IMR-90 (cell line): Measurements from ENCODE around the gene PSMA6. TPM values are rescaled to one million over a fixed set of nuclear protein-coding genes. Genes with fewer than 3 reads are reported as not detected.

Source experiments
- ATAC-seq: fragments of 200-7000 bp; cut with Tn5 transposase; 2 replicates; pipeline ENCODE4 v1.9.1; 2020; ENCODE audit warnings: low read depth, mild to moderate bottlenecking, moderate library complexity
- BruUV-seq: library from RNA; stranded (reverse); fragments of 400-500 nt; replicated peaks from 2 replicates; lab custom pipeline; 2021; lab: Mats Ljungman, UMichigan
- CTCF ChIA-PET: fragments of 300-600 bp; formaldehyde crosslinking; extraction: SDS; loops from one replicate; lab custom pipeline; 2021; ENCODE audit warnings: antibody characterized with exemption; lab: Yijun Ruan, JAX
- POLR2A ChIA-PET: fragments of 300-600 bp; sonication (Branson Sonifier 250); formaldehyde crosslinking; loops from one replicate; lab custom pipeline; 2022; ENCODE audit warnings: antibody characterized with exemption; ENCODE audit not compliant: unreplicated experiment; lab: Charles Lee
- DNase-seq: peaks from one replicate; pipeline ENCODE4 v3.0.0; 2013
- H2AFZ ChIP-seq: replicated peaks from 2 replicates; pipeline ENCODE3; 2013; ENCODE audit warnings: low read length, mild to moderate bottlenecking; ENCODE audit not compliant: poor library complexity
- H2AK5ac ChIP-seq: 2 replicates; pipeline ENCODE4 v1.6.1; 2013; ENCODE audit warnings: low read depth, low read length, inconsistent platforms
- H2AK9ac ChIP-seq: replicated peaks from 2 replicates; pipeline ENCODE3; 2013; ENCODE audit warnings: mild to moderate bottlenecking, low read depth, low read length, moderate library complexity; ENCODE audit not compliant: poor library complexity
- H2BK120ac ChIP-seq: 2 replicates; pipeline ENCODE4 v1.6.1; 2013; ENCODE audit warnings: low read depth, low read length, inconsistent platforms
- H2BK15ac ChIP-seq: 3 replicates; pipeline ENCODE4 v1.6.1; 2013; ENCODE audit warnings: low read depth, low read length, inconsistent platforms
- H2BK20ac ChIP-seq: 2 replicates; pipeline ENCODE4 v1.6.1; 2013; ENCODE audit warnings: low read depth, mild to moderate bottlenecking, inconsistent platforms, low read length, moderate library complexity
- H2BK5ac ChIP-seq: 2 replicates; pipeline ENCODE4 v1.6.1; 2013; ENCODE audit warnings: mild to moderate bottlenecking, low read depth, low read length, inconsistent platforms; ENCODE audit not compliant: poor library complexity, severe bottlenecking
- H3K14ac ChIP-seq: replicated peaks from 2 replicates; pipeline ENCODE4 v1.6.1; 2013; ENCODE audit warnings: low read depth, low read length, inconsistent platforms
- H3K18ac ChIP-seq: 2 replicates; pipeline ENCODE4 v1.6.1; 2013; ENCODE audit warnings: low read depth, low read length, control low read depth
- H3K23ac ChIP-seq: 2 replicates; pipeline ENCODE4 v1.6.1; 2013; ENCODE audit warnings: low read depth, low read length, inconsistent platforms
- H3K27ac ChIP-seq: 2 replicates; pipeline ENCODE4 v1.5.1; 2013; ENCODE audit warnings: mild to moderate bottlenecking, control low read depth, low read length; ENCODE audit not compliant: insufficient read depth
- H3K27me3 ChIP-seq: 2 replicates; pipeline ENCODE4 v1.6.1; 2013; ENCODE audit warnings: low read length; ENCODE audit not compliant: control insufficient read depth, insufficient read depth
- H3K36me3 ChIP-seq: 2 replicates; pipeline ENCODE4 v1.6.1; 2013; ENCODE audit warnings: low read length, mixed read lengths; ENCODE audit not compliant: control insufficient read depth, insufficient read depth
- H3K4ac ChIP-seq: 2 replicates; pipeline ENCODE4 v1.6.1; 2013; ENCODE audit warnings: low read depth, low read length, inconsistent platforms
- H3K4me1 ChIP-seq: 2 replicates; pipeline ENCODE4 v1.6.1; 2013; ENCODE audit warnings: low read length, mixed read lengths; ENCODE audit not compliant: control insufficient read depth, insufficient read depth
- H3K4me2 ChIP-seq: 2 replicates; pipeline ENCODE4 v1.6.1; 2013; ENCODE audit warnings: low read depth, mild to moderate bottlenecking, control low read depth, low read length, moderate library complexity
- H3K4me3 ChIP-seq: 2 replicates; pipeline ENCODE4 v1.5.1; 2013; ENCODE audit warnings: low read depth, mild to moderate bottlenecking, control low read depth, low read length, moderate library complexity; ENCODE audit not compliant: insufficient read depth
- H3K56ac ChIP-seq: 2 replicates; pipeline ENCODE4 v1.6.1; 2013; ENCODE audit warnings: low read length, inconsistent platforms; ENCODE audit not compliant: insufficient read depth; ENCODE audit errors: extremely low read depth
- H3K79me1 ChIP-seq, 2 experiments: 2 replicates each; pipeline ENCODE4 v1.6.1; 2013; ENCODE audit warnings: low read length in 2 of 2, inconsistent platforms in 1 of 2, low read depth in 1 of 2
- H3K9ac ChIP-seq: 2 replicates; pipeline ENCODE4 v1.6.1; 2013; ENCODE audit warnings: low read depth, low read length, control low read depth
- H3K9me1 ChIP-seq: 2 replicates; pipeline ENCODE4 v1.6.1; 2013; ENCODE audit warnings: low read length, inconsistent platforms; ENCODE audit not compliant: insufficient read depth
- H3K9me3 ChIP-seq: 2 replicates; pipeline ENCODE4 v1.6.1; 2013; ENCODE audit warnings: low read length; ENCODE audit not compliant: control insufficient read depth, insufficient read depth
- H4K20me1 ChIP-seq: 2 replicates; pipeline ENCODE4 v1.6.1; 2013; ENCODE audit warnings: low read length, inconsistent platforms; ENCODE audit not compliant: insufficient read depth
- H4K5ac ChIP-seq: 2 replicates; pipeline ENCODE4 v1.6.1; 2013; ENCODE audit warnings: mild to moderate bottlenecking, low read depth, low read length, control low read depth
- H4K8ac ChIP-seq, 2 experiments: 2 replicates each; pipeline ENCODE4 v1.6.1; 2013; ENCODE audit warnings: low read depth in 2 of 2, low read length in 2 of 2, control low read depth in 1 of 2, inconsistent platforms in 1 of 2
- H4K91ac ChIP-seq: 2 replicates; pipeline ENCODE4 v1.6.1; 2013; ENCODE audit warnings: low read depth, low read length, inconsistent platforms; ENCODE audit not compliant: insufficient read depth
- CHD1 ChIP-seq: IDR thresholded peaks from 2 replicates; pipeline ENCODE4 v1.6.1; 2012; ENCODE audit warnings: low read depth, low read length, improper control_type of control experiment
- MAZ ChIP-seq: IDR thresholded peaks from 2 replicates; pipeline ENCODE4 v1.6.1; 2012; ENCODE audit warnings: low read depth, mild to moderate bottlenecking, low read length, improper control_type of control experiment, moderate library complexity, borderline replicate concordance
- MXI1 ChIP-seq: IDR thresholded peaks from 2 replicates; pipeline ENCODE4 v1.6.1; 2012; ENCODE audit warnings: low read depth, mild to moderate bottlenecking, low read length, moderate library complexity, borderline replicate concordance
- RCOR1 ChIP-seq: IDR thresholded peaks from 2 replicates; pipeline ENCODE4 v1.6.1; 2012; ENCODE audit warnings: mild to moderate bottlenecking, low read length, improper control_type of control experiment; ENCODE audit not compliant: insufficient replicate concordance
- RFX5 ChIP-seq: IDR thresholded peaks from 2 replicates; pipeline ENCODE4 v1.8.0; 2012; ENCODE audit warnings: low read depth, mild to moderate bottlenecking, low read length, moderate library complexity
- SMC3 ChIP-seq: fragments of 150-350 bp; IDR thresholded peaks from 2 replicates; pipeline ENCODE4 v1.6.1; 2016; ENCODE audit warnings: low read depth, mild to moderate bottlenecking, antibody characterized with exemption, low read length, moderate library complexity
- WGBS, 2 experiments: methylation state at CpG; one replicate each; pipeline versions ENCODE4 v1.1.5 to v1.1.7; 2013; ENCODE audit warnings: missing lambda C conversion rate in 2 of 2; ENCODE audit not compliant: insufficient read length in 1 of 2; ENCODE audit errors: extremely low coverage in 2 of 2; 5-methylcytosine and 5-hydroxymethylcytosine counted together
- dilution Hi-C: fragments of 300-500 bp; cut with HindIII; formaldehyde crosslinking; loops from one replicate; pipeline ENCODE4 v1.14.3; 2018; ENCODE audit warnings: low sequenced_read_pairs; ENCODE audit not compliant: unreplicated experiment
- in situ Hi-C: fragments of 300-500 bp; cut with MboI; formaldehyde crosslinking; loops from 3 replicates; pipeline ENCODE4 v1.14.3; 2019; ENCODE audit warnings: low sequenced_read_pairs, inconsistent platforms, mixed read lengths
- intact Hi-C: fragments of 100-400 bp; cut with micrococcal nuclease; formaldehyde crosslinking; loops from 2 replicates; pipeline ENCODE4 v1.10.0; 2022
- polyA plus RNA-seq, 3 experiments: library from polyadenylated mRNA; depleted of rRNA; stranded (reverse); fragments of >200 nt; gene quantifications; 2 replicates each; pipeline ENCODE4 v1.2.3, GENCODE V29; 2012; ENCODE audit warnings: low replicate concordance in 1 of 3
- total RNA-seq: library from RNA; depleted of rRNA; stranded (reverse); fragments of >200 nt; gene quantifications from 2 replicates; pipeline ENCODE4 v1.2.3, GENCODE V29; 2012
- TF ChIP-seq, protein P1 (sequence below): conservative IDR thresholded peaks from 2 replicates; pipeline ENCODE4 v1.5.1; 2012; ENCODE audit warnings: mild to moderate bottlenecking, low read depth, low read length, improper control_type of control experiment
- TF ChIP-seq, protein P2 (sequence below): fragments of 150-350 bp; IDR thresholded peaks from 2 replicates; pipeline ENCODE4 v1.6.1; 2017; ENCODE audit warnings: mild to moderate bottlenecking, antibody characterized with exemption, low read length, low read depth

PSMA6 gene
- total and polyA plus RNA-seq, 2 of the 4 experiments (the other 2 are of a cell fraction) = 184 to 530 TPM

DNA sequence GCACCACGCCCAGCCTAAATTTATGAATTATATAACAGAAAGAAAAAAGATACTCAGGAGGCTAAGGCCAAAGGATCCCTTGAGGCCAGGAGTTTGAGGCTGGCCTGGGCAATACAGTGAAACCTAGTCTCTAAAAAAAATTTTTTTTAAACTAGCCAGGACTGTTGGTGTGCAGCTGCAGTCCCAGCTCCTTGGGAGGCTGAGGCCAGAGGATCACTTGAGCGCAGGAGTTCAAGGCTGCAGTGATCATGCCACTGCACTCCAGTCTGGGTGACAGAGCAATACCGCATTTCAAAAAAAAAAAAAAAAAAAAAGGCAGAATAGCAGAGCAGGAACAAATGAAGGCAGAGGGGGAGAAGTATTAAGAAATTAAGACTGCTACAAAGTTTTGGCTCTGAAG is 2.6 kb upstream of the PSMA6 start:
- CTCF ChIA-PET = no interaction called here
- no CpG with 5 or more reads among the region's 3 CpGs for WGBS, 2 experiments

More for the DNA sequence above, 2.6 kb upstream of the PSMA6 start:
- Histone ChIP-seq H4K91ac (no peak overlapping the region), H3K9me1 (0 out of 2 replicates have a peak, but pooled peaks cover 6% of the 10 kb centered on the region), H3K18ac (no peak overlapping the region), H3K9me3 (no peaks in the 10 kb centered on the region), H4K8ac (no peak overlapping the region), H3K4me1 (no peaks in the 10 kb centered on the region), H3K23ac (no peak overlapping the region), H3K27me3 (no peaks in the 10 kb centered on the region), H2BK5ac (no peak overlapping the region), H2BK120ac (no peak overlapping the region), H3K36me3 (no peaks in the 10 kb centered on the region), H4K20me1 (peaks cover 6% of the 10 kb centered on the region; the same call in 1 of the 2 replicates), H4K5ac (no peak overlapping the region), H3K4ac (no peak overlapping the region), H3K27ac (no peak overlapping the region), H2AK5ac (no peak overlapping the region), H3K56ac (no peak overlapping the region), H3K14ac (no peak overlapping the region), H2BK20ac (no peak overlapping the region), H3K4me2 (no peak overlapping the region), H3K4me3 (no peak overlapping the region), H2AFZ (no peak overlapping the region), H2BK15ac (no peak overlapping the region), H2AK9ac (no peak overlapping the region), H3K79me1 (peaks cover 0 to 9% of the 10 kb centered on the region in 2 experiments; a peak in 1 of 4 replicates), H3K9ac (no peak overlapping the region)
- no peak for TF ChIP-seq RFX5
- TF ChIP-seq MXI1 = no peak
- no peak for TF ChIP-seq RCOR1
- TF ChIP-seq, protein P1, sequence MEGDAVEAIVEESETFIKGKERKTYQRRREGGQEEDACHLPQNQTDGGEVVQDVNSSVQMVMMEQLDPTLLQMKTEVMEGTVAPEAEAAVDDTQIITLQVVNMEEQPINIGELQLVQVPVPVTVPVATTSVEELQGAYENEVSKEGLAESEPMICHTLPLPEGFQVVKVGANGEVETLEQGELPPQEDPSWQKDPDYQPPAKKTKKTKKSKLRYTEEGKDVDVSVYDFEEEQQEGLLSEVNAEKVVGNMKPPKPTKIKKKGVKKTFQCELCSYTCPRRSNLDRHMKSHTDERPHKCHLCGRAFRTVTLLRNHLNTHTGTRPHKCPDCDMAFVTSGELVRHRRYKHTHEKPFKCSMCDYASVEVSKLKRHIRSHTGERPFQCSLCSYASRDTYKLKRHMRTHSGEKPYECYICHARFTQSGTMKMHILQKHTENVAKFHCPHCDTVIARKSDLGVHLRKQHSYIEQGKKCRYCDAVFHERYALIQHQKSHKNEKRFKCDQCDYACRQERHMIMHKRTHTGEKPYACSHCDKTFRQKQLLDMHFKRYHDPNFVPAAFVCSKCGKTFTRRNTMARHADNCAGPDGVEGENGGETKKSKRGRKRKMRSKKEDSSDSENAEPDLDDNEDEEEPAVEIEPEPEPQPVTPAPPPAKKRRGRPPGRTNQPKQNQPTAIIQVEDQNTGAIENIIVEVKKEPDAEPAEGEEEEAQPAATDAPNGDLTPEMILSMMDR = no peak
- TF ChIP-seq, protein P2, sequence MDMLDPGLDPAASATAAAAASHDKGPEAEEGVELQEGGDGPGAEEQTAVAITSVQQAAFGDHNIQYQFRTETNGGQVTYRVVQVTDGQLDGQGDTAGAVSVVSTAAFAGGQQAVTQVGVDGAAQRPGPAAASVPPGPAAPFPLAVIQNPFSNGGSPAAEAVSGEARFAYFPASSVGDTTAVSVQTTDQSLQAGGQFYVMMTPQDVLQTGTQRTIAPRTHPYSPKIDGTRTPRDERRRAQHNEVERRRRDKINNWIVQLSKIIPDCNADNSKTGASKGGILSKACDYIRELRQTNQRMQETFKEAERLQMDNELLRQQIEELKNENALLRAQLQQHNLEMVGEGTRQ = no peak
- TF ChIP-seq SMC3 = no peak
- TF ChIP-seq CHD1 = no peak
- no peak for TF ChIP-seq MAZ
- dilution Hi-C loops = no loop called here
- DNase-seq (no peak), ATAC-seq (no peak)
- no TSS peak for BruUV-seq
- POLR2A ChIA-PET = no interaction called here
- intact Hi-C loops = loop anchor here (5.0 kb wide), 1 partner anchor 132 kb away; no protein-coding TSS in a partner anchor
- in situ Hi-C loops = loop anchor here (10.0 kb wide), 1 partner anchor 115 kb away; the partner anchor contains the start of gene NFKBIA
